GM19463 (cell line): Measurements from ENCODE around the gene ALG3.
A peak's percentile ranks its signal among the peaks of the same experiment; 100 is the strongest.
"Not testable (repeated sequence)": the region's sequence is repeated elsewhere in the genome, so short reads cannot be mapped to it uniquely, and the experiment has no call there.

Experiments
- ATAC-seq: cut with Tn5 transposase; IDR thresholded peaks from one replicate; pipeline ENCODE4 v1.9.1; 2021; ENCODE audit warnings: mild to moderate bottlenecking, moderate library complexity; ENCODE audit not compliant: unreplicated experiment

ALG3 gene

DNA sequence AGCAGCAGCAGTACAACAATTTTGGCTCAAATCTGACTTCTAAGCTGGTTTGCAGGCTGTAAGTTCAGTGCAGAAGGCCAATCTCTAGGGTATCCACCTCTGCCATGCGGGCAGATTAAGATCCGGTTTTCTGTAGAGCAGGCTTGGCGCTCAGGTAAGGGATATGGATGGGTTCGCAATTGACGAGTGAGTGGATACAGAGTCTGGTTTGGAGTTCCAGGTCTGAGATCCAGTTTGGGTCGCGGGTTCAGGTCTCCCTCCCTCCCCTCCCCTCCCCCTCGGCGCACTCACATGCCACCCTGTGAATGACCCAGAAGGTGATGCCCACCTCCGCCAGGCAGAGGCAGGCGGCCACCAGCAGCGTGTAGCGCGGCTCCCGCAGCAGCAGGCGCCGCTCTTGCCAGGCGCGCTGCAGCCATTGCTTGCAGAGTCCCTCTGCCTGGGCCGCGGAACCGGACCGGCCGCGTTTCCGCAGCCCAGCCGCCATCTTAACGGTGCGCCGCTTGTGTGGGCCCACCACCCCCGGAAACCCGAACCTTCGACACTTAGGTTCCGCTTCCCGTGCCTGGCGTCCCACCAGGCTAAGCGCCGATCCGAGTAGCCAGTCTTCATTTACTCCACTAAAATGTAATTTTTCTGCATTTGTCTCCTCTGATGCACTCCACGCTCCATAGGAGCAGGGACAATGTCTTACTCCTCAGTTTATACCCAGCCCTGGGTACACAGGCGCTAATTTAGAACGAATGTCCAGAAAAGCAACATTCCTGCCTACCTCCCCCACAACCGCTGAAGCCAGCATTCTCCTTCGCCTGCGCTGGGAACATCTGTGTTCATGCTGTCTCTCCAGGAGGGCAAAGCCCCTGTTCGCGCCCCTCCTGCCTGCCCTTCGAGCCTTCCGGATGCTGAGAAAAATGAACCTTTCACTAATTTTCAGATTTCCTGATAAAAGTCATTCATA lies at the start of gene ALG3:
ALG3 (minus strand) TSS at position 509 of the 958 bp plus-strand sequence; CDS start at position 487, 22 bp downstream.
- peak; percentile 41 for ATAC-seq

DNA sequence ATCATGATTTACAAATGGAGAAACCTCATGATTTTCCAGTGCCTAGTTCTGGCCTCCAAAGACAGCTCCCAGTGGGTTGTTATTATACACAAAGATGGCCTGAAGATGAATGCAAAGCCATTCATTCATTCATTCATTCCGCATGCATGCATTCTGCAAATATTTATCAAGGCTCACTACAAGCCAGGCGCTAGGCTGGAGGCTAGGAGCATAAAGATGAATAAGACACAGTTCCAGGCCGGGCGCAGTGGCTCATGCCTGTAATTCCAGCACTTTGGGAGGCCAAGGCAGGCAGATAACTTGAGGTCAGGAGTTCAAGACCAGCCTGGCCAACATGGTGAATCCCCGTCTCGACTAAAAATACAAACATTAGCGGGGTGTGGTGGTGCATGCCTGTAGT lies 47.9 kb upstream of the ALG3 start:
- ATAC-seq: no peak

DNA sequence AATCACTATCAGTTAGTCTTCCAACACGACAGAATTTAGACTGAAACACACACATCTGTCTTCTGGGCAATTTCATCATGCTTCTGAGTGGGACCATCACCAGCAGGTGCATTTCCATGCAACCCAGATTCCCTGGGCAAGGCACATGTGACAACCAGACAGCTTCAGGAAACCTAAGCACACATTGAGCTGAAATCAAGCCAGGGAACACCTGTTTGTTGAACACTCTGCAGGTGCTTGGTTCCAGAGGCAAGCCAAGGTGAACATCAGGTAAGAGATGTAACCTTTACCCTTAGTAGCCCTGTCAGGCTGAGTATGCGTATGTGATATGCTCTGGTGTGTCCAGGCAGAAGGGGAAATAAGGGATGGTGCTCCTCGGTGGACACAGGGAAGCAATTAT lies 47.0 kb upstream of the ALG3 start:
- no peak for ATAC-seq

DNA sequence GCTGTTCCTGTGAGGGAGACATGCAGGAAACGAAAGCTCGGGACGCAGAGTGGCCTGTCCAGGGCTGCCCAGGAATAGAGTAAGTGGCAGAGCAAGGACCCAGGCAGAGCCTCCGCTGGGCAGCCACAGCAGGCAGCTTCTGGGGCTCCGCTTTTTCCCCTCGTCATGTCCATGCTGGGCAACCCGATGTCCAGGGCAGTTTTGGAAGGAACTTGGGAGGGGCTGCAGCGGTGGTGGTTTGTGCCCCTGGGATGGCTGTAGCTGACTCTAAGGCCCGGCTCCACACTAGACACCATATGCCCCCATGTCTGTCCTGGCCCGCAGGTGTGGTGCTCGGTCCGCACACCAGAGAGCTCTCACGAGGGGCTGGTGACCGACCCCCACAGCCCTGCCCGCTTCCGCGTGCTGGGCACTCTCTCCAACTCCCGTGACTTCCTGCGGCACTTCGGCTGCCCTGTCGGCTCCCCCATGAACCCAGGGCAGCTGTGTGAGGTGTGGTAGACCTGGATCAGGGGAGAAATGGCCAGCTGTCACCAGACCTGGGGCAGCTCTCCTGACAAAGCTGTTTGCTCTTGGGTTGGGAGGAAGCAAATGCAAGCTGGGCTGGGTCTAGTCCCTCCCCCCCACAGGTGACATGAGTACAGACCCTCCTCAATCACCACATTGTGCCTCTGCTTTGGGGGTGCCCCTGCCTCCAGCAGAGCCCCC lies 43.1 kb upstream of the ALG3 start:
- ATAC-seq: no peak

DNA sequence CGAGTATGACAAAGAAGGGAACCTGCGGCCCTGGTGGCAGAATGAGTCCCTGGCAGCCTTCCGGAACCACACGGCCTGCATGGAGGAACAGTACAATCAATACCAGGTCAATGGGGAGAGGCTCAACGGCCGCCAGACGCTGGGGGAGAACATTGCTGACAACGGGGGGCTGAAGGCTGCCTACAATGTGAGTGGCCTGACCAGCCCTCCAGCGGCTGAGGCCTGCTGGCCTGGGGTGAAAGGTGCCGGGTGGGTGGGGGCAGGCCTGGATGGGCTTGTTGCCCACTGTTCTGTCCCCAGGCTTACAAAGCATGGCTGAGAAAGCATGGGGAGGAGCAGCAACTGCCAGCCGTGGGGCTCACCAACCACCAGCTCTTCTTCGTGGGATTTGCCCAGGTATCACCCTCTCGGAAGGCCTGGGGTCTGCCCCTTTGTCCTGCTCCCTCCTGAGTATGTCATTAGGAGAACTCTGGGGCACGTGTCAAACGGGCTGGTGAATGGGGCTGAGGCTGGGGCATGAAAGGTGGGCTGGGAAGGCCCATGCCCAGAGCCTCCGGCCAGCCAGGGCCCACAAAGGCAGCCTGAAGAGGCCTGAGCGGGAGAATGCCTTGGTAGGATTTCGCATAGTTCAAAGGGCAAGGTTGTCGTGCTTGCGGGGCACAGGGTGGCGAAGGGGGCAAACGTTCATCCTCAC lies 42.4 kb upstream of the ALG3 start:
- ATAC-seq: no peak

DNA sequence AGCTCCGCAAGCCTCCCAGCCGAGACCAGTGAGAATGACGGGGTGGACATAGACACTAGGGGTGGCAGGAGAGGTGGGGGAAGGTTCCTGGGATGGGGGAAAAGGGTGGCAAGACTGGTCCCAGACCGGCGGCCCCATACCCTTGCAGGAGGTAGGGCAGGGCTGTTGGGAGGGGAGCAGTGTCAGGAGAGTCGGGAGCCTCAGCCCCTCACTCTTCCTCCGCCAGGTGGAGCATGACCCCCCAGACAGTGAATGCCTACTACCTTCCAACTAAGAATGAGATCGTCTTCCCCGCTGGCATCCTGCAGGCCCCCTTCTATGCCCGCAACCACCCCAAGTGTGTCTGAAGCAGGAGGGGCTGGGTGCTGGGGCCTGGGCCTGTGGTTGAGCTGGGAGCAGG lies 41.6 kb upstream of the ALG3 start:
- no peak for ATAC-seq

DNA sequence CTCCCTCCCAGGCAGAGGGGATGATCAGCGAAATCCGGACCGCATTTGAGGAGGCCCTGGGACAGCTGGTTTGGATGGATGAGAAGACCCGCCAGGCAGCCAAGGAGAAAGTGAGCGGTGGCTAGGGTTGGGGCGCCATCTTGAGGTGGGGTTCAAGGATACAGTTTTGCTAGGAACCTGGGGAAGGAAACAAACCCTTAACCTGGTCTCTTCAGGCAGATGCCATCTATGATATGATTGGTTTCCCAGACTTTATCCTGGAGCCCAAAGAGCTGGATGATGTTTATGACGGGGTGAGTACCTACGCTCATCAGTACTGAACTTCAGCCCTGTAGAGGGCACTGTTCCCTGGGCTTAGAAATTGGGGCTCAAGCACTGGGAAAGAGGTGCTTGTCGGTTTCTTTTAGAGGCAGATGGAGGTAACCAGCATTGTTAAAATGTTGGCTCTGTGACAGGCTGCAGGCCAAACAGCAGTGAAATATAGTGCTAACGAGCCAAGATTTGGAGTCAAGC lies 40.7 kb upstream of the ALG3 start:
- no peak for ATAC-seq

DNA sequence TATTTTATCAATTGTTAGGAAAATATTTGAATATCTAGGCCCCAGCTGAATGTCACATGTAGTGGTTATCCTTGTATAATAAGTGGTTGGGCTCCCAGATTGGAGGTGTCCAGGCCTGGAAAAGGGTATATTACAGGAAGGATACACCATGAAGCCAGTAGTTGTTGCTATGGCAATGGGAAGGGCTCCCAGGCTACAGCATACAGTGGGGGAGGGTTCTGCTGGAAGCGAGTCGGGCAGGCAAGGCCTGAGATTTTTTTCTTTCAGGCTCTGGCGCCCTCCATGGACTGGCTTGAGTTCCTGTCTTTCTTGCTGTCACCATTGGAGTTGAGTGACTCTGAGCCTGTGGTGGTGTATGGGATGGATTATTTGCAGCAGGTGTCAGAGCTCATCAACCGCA lies 35.9 kb upstream of the ALG3 start:
- ATAC-seq: no peak

DNA sequence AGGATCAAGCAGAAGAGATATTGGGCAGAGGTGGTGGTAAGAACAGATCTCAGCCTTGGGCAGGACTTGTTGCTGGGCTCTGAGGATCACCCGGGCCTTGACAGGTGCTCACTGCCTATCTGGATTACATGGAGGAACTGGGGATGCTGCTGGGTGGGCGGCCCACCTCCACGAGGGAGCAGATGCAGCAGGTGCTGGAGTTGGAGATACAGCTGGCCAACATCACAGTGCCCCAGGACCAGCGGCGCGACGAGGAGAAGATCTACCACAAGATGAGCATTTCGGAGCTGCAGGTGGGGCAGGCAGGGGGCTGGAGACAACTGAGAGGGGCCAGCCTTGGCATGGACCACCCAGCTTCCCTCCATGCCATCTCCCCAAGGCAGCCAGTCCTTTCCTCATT lies 34.9 kb upstream of the ALG3 start:
- no peak for ATAC-seq

DNA sequence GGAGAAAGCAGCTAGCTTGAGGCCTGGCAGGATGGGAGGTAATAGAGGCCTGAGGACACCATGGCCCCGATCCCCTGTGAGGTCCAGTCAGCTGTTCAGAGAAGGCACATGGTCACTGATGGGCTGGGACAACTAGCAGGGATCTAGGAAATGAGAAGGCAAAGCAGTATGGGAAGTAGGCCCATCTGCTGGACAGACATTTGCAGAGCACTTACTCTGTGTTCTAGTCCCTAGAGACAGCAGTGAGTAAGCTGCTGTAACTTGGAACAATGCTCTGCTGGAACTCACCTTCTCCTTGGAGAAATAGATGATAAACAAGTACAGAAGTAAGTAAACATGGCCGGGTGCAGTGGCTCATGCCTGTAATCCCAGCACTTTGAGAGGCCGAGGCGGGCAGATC lies 34.2 kb upstream of the ALG3 start:
- ATAC-seq: no peak

DNA sequence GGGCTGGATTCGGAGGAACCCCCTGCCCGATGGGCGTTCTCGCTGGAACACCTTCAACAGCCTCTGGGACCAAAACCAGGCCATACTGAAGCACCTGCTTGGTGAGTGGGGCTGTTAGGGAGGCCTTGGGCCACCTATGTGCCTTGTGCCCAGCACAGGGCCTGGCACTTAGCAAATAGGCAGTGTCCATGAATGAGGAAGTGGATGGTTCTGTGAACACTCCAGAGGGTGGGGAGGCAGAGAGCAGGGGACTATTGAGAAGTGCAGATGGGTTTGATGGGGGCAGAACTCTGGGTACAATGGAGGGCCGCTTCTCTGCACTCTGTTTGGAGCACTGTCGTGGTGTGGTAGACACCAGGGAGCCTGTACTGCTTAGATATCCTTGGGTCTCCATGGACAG lies 28.6 kb upstream of the ALG3 start:
- ATAC-seq: no peak

DNA sequence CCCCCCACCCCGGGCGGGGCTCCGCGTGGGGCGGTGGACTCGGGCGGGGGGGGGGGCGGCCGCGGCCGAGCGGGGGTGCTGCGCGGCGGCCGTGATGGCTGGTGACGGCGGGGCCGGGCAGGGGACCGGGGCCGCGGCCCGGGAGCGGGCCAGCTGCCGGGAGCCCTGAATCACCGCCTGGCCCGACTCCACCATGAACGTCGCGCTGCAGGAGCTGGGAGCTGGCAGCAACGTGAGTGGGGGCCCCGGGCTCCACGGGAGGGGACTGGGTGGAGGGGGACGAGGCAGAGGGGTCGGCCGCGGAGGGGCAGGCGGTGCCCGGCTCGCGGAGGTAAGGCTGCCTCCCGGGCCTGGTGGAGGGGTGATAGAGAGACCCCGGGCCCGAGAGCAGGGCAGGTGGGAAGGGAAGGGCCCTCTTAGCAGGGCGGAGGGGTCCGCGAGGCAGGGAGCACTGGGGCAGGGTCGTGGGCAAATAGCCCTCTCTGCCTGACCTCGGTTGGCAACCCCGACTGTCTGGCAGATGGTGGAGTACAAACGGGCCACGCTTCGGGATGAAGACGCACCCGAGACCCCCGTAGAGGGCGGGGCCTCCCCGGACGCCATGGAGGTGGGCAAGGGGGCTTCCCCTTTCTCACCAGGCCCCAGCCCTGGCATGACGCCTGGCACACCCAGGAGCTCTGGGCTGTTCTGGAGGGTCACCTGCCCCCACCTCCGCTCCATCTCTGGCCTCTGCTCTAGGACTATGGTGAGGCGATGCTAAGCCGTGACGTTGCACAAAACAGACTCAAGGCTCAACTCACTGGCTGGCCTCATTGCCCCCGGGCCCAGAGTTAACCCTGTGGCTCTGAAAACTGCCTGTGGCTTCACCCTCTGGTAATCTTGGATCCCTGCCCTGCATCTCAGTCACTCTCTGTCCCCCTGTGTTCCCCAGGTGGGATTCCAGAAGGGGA lies 27.5 kb upstream of the ALG3 start, which contains the start of gene ECE2:
ECE2 (plus strand) TSS at position 62 of the 950 bp plus-strand sequence; CDS start at position 194, 132 bp downstream.
- no peak for ATAC-seq

DNA sequence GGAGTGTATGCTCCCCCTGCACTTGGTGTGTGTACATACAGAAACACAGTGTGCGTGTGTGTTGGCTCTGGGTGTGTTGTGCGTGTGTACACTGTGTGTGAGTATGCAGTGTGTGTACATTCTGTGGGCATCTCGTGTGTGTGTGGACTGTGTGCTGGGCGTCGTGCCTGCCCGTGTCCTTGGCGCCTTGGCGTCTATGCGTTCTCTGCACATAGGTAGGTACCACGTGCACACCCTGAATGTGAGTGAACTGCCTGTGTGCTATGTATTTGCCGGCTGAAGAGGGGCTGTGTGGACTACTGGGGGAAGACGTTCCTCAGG lies 26.6 kb upstream of the ALG3 start:
- ATAC-seq: no peak

DNA sequence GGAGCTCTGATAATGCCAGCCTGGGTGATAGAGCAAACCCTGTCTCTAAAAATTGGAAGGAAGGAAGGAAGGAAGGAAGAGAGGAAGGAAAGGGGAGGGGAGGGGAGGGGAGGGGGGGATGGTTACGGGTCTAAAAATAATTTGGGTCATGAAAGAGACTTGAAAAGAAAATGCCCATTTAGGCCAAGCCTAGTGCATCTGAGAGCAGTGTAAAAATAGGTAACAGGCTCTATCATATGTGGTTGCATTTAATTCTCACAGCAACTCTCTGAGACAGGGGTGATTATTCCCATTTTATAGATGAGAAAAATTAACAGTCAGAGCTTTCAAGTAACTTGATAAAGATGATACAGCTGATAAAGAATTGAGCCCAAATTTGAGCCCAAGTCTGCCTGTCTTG lies 23.5 kb upstream of the ALG3 start:
- ATAC-seq: no peak

DNA sequence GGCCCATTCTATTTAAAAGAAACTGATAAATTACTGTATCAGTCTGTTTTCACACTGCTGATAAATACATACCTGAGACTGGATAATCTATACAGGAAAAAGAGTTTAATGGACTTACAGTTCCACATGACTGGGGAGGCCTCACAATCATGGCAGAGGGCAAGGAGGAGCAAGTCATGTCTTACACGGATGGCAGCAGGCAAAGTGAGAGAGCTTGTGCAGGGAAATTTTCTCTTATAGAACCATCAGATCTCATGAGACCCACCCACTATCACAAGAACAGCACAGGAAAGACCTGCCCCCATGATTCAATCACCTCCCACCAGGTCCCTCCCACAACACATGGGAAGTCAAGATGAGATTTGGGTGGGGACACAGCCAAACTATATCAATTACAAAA lies 18.5 kb upstream of the ALG3 start:
- not testable (repeated sequence) for ATAC-seq

DNA sequence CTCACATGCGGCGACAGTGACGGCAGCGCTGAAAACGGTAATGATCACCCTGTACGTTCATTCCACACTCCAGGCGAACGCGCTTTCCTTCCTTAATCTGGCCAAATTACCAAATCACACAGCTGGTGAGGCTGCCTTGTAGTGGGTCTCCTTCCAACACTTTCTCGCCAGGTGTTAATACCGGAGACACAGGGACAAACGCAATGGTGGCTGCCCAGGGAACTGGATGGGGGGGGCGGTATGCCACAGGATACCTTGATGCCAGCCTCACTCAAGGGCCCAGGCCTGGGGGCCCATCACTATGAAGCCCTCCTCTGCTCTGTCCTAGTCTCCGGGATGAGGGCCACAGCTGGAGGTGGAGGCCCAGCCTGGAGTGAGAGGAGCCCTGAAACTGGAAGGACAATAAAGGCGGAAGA lies 14.0 kb upstream of the ALG3 start:
- ATAC-seq: no peak

DNA sequence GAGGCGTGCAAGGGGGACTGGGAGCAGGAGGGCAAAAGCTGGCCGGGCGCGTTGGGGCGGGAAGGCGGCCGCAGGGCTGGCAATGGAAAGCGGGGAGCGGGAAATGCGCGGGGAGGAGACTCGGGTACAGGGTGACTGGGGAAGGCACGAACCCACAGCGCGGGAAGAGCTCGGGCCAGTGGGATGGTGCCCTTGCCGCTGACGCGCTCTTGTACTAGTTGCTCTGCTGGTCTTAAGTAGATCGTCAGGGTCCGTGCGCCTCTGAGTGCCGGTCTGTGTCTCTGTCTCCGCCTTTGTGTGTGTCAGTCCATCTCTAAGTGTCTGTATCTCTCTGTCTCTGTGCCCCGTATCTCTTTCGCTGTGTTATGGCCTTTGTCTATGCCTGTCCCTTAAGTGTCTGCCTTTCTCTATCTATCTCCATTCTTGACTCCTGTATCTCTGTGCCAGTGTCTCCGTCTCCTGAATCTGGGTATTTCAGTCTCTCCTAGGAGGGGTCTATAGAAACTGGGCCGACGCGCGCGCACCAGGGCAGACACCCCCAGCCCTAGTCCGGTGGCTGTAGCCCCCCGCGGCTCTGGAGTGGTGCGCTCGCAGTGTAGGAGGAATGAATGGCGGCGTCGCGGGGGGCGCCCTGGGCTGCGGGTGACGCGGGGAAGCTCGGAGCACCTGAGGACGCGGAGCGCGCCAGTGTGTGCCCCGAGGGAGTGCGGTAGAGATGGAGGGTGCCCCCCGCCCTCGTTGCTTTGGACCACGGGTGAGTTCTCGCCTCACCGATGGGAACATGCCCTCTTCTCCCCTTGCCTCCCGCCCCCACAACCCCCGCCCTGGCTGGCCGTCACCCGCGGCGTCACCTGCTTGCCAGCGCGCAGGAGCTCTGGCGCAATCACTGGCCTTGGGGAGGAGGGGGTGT lies 13.3 kb upstream of the ALG3 start:
- no peak for ATAC-seq

DNA sequence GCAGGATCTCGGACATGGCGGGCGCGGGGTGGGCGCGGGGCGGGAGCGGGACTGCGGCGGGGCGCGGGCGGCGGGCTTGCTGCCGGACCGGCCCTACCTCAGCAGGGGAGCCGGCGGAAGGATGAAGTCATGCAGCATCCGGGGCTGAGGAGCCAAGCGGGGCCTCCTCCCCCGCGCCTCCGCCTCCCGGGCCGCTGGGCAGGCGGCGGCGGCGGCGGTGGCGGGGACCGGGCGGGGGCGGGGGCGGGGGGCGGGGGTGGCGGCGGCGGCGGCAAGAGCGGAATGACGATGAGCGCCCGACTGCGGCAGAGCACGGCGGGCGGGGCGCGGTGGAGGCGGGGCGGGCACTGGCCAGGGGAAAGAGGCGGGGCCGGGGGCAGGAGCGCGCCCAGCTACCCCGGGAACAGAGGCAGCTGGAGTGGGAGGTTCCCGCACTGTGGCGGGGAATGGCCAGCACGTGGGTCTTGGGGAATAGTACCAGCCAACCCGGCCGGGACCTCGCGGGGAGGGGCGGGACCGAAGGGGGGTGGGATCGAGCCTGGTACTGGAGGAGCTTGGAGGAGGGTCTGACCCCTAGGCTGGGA lies 12.6 kb upstream of the ALG3 start, which contains the start of gene CAMK2N2:
CAMK2N2 (minus strand) TSS at position 284 of the 584 bp plus-strand sequence; CDS start at position 16, 268 bp downstream.
- peak; percentile 54 for ATAC-seq
